GM18519 (cell line): ENCODE data around the gene SLC29A2.
"Not testable (repeated sequence)": the region's sequence is repeated elsewhere in the genome, so short reads cannot be mapped to it uniquely, and the experiment has no call there.

Source experiments
- ATAC-seq: cut with Tn5 transposase; IDR thresholded peaks from one replicate; pipeline ENCODE4 v1.9.1; 2021; ENCODE audit warnings: mild to moderate bottlenecking, moderate library complexity; ENCODE audit not compliant: unreplicated experiment, low FRiP score

The SLC29A2 gene

DNA sequence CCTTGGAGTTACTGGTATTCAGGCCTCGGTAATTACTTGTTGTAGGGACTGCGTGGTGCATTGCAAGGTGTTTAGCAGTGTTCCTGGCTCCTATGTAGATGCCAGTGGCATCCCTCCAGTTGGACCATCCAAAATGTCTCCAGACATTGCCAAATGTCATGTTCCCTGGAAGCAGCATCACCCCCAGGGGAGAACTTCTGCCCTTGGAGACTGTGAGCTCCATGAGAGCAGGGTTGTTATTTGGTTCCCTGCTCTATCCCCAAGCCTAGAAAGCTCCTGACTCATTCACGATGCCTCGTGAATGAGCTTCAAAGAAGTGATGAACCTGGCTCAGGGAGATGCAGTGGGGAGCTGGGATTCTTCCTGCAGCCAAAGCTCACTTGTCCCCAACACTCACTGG, 50.0 kb downstream of the SLC29A2 start:
- no peak for ATAC-seq

DNA sequence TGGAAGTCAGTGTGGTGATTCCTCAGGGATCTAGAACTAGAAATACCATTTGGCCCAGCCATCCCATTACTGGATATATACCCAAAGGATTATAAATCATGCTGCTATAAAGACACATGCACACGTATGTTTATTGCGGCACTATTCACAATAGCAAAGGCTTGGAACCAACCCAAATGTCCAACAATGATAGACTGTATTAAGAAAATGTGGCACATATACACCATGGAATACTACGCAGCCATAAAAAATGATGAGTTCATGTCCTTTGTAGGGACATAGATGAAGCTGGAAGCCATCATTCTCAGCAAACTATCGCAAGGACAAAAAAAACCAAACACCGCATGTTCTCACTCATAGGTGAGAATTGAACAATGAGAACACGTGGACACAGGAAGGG, 50.8 kb downstream of the SLC29A2 start:
- not testable (repeated sequence) for ATAC-seq

DNA sequence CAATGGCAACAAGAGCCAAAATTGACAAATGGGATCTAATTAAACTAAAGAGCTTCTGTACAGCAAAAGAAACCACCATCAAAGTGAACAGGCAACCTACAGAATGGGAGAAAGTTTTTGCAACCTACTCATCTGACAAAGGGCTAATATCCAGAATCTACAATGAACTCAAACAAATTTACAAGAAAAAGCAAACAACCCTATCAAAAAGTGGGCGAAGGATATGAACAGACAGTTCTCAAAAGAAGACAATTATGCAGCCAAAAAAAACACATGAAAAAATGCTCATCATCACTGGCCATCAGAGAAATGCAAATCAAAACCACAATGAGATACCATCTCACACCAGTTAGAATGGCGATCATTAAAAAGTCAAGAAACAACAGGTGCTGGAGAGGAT, 51.3 kb downstream of the SLC29A2 start:
- ATAC-seq = not testable (repeated sequence)

DNA sequence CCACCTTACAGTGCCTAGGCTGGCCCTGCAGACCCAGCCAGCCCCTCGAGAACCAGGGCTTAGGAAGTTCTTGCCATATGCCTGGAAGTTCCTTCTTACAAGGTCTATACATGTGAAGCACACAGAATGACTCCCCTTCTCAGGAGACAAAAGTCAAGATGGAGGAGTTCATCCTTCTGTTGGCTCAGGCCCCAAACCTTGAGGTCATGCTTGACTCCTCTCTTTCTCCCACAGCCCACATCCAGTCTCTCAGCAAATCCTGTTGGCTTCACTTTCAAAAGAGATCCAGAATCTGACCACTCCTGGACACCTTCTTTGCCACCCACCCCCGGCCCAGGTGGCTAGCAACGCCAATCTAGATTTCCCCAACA, 53.0 kb downstream of the SLC29A2 start:
- no peak for ATAC-seq

DNA sequence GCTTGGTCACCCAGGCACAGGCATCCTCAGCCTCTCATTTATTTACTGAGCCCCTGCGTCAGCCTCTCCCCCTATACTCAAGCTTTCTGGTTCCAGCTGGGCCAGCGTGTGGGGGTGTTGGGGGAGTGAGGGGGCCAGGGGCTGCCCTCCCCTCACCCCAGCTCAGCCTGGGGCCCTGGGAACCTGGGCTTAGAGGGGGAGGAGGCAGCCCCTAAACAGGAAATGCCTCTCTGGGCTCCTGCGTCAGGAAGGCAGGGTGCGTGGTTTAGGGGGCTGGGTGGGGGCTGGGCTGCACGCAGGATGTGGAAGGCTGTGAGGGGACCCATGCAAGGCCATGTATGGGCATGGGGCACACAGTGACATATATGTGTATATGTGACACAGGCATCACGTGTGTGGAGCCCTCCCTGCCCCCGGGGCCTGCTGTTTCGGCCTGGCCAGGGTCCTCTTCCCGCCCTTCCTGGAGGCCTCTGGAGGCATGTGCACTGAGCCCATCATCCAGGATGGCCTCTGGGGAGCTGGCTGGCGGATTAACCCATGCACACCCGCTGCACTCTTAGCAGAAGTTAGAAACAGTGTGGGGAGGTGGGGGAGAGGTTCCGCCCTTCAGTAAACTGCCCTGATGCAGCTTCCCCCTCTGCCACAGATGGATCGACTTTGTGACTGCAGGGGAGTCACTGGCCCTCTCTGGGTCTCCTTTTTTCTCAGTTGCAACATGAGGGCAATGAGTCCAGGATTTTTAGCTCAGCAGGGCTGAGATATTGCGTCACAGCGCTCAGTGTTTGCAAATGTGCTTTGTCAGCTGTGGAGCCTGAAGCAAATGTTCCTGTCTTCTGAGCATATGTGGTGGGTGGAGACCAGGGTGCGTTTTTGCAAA, 53.6 kb downstream of the SLC29A2 start:
- ATAC-seq = no peak

DNA sequence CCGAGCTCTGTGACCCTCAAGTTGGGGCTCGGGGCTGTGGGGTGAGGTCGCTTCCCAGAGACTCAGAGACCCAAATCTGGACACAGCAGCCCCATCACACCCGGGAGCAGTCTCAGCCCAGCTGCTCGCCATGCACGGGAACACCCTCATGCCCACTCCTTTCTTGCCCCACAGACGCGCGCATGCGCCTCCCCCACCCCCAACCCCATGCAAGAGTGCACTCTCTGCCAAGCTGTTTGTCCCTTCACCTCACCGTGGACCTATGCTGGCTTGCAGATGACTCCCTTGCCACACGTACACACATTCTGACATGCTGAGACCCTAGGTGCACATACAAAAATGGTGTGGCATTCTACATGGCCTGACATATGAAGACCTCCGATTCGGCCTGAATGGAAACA, 54.2 kb downstream of the SLC29A2 start:
- ATAC-seq = no peak

DNA sequence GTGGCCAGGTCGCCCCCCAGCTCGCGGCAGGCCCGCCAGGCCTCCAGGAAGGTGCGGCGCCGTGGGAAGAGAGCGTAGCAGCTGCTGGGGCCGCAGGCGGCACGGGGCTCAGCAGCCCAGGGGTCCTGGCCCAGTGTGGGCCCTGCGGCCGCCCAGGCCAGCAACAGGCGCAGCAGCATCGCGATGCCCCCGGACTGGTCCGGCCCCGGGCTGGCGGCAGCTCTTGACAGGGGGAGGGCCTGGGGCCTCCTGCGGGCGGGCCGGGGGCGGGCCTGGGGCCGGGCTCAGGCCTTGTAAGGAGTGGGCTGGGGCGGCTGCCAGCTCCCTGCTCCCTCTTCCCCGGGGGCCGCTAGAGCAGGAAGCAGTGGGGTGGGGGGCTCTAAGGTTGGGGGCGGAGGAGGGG, 54.7 kb downstream of the SLC29A2 start, which contains the start of gene CD248:
Gene CD248 (minus strand): TSS at position 196 of the 403 bp plus-strand sequence. CDS start 17 bp downstream, at position 179.
- no peak for ATAC-seq

DNA sequence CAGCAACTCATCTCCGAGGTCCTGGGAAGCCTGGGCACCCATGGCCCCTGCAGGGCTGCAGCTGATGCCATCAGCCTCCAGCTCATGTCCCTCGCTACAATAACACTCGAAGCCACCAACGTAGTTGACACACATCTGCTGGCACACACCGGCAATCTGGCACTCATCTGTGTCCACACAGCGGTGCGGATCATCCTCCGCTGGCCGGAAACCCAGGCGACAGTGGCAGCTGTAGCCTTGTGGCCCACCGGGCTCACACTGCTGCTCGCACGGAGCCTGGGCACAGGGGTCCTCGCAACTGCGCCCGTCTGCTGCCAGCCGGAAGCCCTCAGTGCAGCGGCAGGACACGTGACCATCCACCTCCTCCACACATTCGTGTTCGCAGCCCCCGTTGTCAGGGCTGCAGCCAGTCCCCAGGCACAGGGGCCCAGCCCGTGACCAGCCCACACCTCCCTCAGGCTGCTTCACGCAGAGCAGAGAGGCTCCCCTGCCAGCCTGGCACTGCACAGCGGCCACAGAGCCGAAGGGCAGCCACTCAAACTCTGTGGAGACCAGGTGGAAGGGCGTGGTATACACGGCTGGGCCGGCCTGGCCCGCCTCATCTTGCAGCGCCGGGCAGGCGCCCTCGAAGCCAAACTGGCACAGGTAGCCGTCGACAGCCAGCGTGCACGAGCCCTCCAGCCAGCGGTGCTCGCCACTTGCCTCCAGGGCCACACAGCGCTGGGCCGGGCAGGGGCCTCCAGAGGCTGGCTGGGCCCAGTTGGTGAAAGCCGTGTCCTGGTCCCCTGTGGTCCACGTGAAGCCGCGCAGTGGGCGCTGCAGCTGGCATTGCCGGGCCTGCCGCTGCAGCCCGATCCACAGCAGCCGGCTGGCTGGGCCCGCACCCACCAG, 55.4 kb downstream of the SLC29A2 start:
- ATAC-seq = no peak

DNA sequence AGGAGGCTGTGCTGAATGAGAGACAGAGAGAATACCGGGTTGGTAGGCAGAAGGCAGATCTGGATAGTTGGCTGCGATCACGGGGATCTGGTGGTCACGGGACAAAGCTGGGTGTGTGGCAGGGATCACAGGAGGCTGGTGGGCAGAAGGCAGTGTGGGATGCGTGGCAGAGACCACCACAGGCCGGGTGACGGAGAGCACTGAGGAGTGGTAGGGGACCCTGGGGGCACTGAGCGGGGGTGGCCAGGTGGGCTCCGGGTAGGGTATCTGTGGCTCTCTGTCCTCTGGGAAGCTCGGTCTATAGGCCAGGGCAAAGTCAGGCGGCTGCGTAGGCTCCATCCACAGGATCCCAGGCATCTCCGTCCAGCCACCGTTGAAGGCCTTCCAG, 56.1 kb downstream of the SLC29A2 start:
- ATAC-seq = no peak

DNA sequence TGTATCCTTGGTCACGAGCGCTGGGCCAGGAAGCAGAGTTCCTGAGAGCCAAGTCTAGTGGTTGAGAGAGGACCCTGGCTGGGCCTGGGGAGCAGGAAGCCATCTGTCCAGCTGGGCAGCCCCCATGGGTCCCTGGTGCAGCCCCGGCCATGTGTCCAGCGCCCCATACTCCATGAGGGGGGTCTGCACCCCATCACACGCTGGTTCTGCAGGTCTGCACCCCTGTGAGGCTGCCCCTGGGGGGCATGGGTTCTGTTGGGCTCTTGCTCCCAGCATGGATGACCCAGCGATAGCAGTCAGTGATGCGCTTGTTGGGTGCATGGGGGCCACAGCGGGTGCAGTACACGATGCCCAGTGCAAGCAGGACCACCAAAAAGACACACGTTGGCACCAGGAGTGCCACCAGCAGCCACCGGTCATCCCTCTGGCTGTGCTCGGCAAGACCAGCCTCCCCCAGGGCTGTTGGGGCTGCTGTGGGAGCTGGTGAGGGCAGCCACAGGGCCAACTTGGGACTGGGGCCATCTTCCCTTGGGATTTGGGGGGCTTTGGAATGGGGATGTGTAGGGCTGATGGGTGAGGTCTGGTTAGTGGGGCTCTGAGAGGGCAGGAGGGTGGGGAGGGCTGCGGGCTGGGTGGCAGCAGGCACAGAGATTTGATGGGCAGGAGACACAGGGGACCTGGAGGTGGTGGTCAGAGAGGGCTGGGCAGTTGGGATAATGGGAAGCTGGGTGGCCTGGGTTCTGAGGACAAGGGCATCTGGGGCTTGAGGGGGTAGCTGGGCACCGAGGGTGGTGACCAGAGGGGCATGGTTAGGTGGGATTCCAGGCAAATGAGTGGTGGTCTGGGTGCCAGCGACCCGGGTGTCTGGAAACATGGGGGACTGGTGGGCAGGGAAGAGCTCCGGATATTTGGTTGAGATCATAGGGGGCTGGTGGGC, 56.7 kb downstream of the SLC29A2 start:
- ATAC-seq = no peak

DNA sequence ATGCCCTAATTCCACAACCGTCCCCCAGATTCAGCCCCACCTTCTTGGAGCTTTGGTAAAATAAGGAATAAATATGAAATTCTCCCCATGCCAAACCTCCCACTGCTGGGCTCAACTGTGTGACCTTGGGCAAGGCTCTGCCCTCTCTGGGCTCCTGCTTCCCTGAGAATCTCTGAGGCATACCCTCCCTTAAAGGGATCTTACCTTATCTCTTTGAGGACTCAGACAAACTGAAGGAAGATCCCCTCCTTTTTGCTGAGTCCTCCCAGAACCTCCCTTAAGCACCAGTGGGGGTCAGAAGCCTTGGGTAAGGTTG, 57.4 kb downstream of the SLC29A2 start:
- ATAC-seq = no peak

DNA sequence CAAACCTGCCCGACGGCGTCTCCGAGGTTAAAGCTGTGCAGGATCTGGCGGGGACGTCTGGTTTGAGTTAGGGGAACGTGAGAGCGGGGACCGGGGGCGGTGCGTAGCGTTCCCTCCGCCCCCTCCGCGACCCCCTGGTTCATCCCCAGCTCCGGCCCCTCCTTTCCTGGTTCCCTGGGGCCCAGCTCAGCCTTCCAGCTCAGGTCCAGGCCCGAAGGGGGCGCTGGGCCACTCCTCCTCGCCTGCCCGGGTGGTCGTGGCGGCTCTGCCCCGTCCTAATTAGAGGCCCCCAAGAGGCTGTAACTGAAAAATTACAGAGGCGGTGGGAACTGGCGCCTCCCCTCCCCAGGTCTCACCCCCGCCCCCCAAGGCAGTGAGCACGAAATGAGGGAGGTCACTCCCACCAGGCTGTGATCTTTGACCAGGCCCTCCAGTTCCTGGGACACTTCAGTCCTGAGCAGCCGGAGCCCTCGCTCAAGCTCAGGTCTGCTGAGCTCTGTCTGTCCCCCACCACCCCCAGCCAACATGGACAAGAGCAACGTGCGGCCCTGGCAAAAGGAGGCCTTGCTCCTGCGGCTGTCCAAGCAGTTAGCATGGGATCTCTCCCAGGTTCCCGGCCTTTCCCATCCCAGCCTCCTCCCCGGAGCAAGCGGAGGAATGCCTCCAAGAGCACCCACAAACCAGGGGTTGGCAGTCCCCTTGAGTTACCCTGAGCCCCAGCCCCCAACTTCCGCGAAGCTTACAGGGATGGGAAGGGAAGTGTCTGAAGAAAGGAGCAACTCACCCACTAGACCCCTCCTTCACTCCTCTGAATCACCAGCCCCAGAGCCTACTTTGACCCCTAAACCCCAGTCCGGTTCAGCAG, 58.0 kb downstream of the SLC29A2 start:
- no peak for ATAC-seq

DNA sequence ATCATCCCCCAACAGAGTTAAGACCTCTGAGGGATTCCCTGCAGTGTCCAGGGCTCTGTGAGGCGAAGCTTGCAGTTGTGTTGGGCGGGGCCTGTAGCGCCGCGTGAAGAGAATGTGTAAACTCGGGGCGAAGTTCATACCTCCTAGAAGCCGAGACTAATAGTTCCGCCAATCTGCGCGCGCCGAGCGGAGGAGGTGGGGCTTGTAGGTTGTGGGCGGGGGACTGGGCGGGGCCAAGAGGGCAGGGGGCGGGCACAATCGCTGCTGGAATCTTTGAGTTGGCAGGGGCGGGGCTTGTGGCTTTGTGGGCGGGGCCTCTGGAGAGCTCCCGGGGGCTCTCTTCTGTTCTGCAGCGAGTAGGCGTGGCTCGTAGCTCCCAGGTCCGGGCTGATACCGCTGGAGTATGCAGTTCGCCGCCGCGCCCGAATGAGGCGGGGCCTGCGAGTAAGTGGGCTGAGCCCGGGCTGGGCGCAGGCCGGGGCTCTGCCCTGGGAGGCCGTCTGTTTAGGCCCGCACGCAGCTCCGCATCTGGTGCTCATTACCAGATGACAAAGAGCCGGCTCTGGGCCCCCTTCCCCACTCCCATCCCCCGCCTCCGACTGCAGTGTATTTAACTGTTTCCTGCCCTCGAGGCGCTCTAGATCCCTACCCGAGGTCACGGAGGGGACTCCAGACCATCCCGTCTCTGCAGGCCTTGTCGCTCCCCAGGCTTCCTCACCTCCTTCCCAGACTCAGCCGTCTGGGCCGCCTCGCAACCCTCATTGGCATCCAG, 58.8 kb downstream of the SLC29A2 start:
- ATAC-seq = peak; percentile 37
